Peyer's patch (tissue), 4 donors: ENCODE results near the gene AKAP13. TPM values are rescaled to one million over a fixed set of nuclear protein-coding genes. Genes with fewer than 3 reads are reported as not detected.

ENCODE experiments used
- DNase-seq, 3 donors: peaks; one replicate each; pipeline ENCODE4 v3.0.0-alpha.2; 2017 to 2019
- H3K27ac ChIP-seq, 4 donors: fragments of 200-600 bp; sonication (generic); one replicate each; pipeline ENCODE4 v1.5.1; 2016 to 2019
- H3K27me3 ChIP-seq, 2 donors: fragments of 200-600 bp; sonication (generic); one replicate each; pipeline ENCODE4 v1.5.1; 2019
- H3K36me3 ChIP-seq, 3 donors: fragments of 200-600 bp; sonication (generic); one replicate each; pipeline ENCODE4 v1.5.1; 2016 to 2019
- H3K4me1 ChIP-seq, 4 donors: fragments of 200-600 bp; sonication (generic); one replicate each; pipeline ENCODE4 v1.5.1; 2016 to 2019
- H3K4me3 ChIP-seq, 4 donors: fragments of 200-600 bp; sonication (generic); 1 replicate in 3 of 4; 2 replicates in 1 of 4; pipeline ENCODE4 v1.5.1; 2016 to 2019; ENCODE audit warnings: mild to moderate bottlenecking in 1 of 4
- H3K9me3 ChIP-seq, 4 donors: fragments of 200-600 bp; sonication (generic); one replicate each; pipeline ENCODE4 v1.5.1; 2016 to 2019; ENCODE audit warnings: mild to moderate bottlenecking in 1 of 4
- CTCF ChIP-seq, 6 experiments: fragments of 450-650 bp in 4 of 6; fragments of 200-600 bp in 2 of 6; sonication (generic) in 1 of 6; IDR thresholded peaks; one replicate each; pipeline ENCODE4 v1.5.1; 2017 to 2019; ENCODE audit warnings: antibody characterized with exemption in 6 of 6, mild to moderate bottlenecking in 3 of 6, moderate library complexity in 1 of 6
- POLR2A ChIP-seq, 2 donors: fragments of 450-650 bp; IDR thresholded peaks; one replicate each; pipeline ENCODE4 v1.5.1; 2017; ENCODE audit warnings: antibody characterized with exemption in 2 of 2, mild to moderate bottlenecking in 2 of 2, moderate library complexity in 2 of 2
- total RNA-seq, 4 donors: library from RNA; depleted of rRNA; stranded (reverse); fragments of >200 nt; gene quantifications; one replicate each; pipeline ENCODE4 v1.1.0, GENCODE V29; 2016

Gene AKAP13
- total RNA-seq, 4 donors from 2014 or later = 166 to 742 (median 242) TPM

- no peaks in the 10 kb centered on the region for H3K9me3 ChIP-seq
- no peak for DNase-seq
- TF ChIP-seq CTCF (IDR thresholded peaks at IDR 0.05) = no peak
- no peak for TF ChIP-seq POLR2A (IDR thresholded peaks at IDR 0.05)
- H3K4me3 ChIP-seq = no peak overlapping the region
- no peaks in the 10 kb centered on the region for H3K27me3 ChIP-seq
- H3K27ac ChIP-seq = no peak overlapping the region
- peaks cover 0 to 4% (median 0%) of the 10 kb centered on the region in 4 donors for H3K4me1 ChIP-seq
- H3K36me3 ChIP-seq = peaks cover 0 to 4% (median 0%) of the 10 kb centered on the region in 3 donors
Measured at GRCh38 chr15:85770096-85771041, 390.0 kb downstream of the AKAP13 start.

DNA sequence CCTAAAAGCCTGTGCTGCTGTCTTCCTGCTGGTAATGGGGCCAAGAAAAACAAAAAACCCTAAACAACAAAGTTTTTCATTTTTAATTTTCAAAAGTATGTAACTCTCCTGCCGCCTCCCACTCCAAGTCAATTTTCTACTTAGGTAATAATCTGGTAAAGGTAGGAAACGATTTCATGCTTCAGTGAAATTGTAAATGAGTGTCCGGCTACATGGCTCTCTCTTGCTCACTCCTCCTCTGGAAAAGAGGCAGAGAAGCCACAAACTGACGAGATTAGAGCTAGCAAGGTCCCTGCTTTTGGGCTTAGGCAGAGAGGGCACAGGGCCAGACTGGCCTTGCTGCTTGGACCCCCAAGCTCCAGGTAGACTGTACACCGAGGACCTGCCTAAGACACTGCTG lies 390.9 kb downstream of the AKAP13 start:
- Histone ChIP-seq H3K4me3 (no peak overlapping the region), H3K27ac (peak overlapping the region in 3 of 4 donors; percentile 5 to 43 (median 32)), H3K27me3 (no peaks in the 10 kb centered on the region), H3K36me3 (peaks cover 0 to 4% (median 0%) of the 10 kb centered on the region in 3 donors), H3K4me1 (peaks cover 0 to 4% (median 0%) of the 10 kb centered on the region in 4 donors), H3K9me3 (no peaks in the 10 kb centered on the region)
- DNase-seq = no peak
- TF ChIP-seq POLR2A (IDR thresholded peaks at IDR 0.05) (no peak), CTCF (IDR thresholded peaks at IDR 0.05) (no peak)

GRCh38 chr15:85771781-85772445 lies 391.5 kb downstream of the AKAP13 start:
- Histone ChIP-seq H3K27me3 (no peaks in the 10 kb centered on the region), H3K27ac (peak overlapping the region; percentile 5 to 43 (median 30)), H3K4me1 (peaks cover 0 to 4% (median 0%) of the 10 kb centered on the region in 4 donors), H3K4me3 (no peak overlapping the region), H3K36me3 (peaks cover 0 to 4% (median 0%) of the 10 kb centered on the region in 3 donors), H3K9me3 (no peaks in the 10 kb centered on the region)
- peak in 1 of 3 donors; percentile 69 for DNase-seq
- TF ChIP-seq CTCF (IDR thresholded peaks at IDR 0.05) (no peak), POLR2A (IDR thresholded peaks at IDR 0.05) (no peak)

GRCh38 chr15:85772668-85773067 lies 392.3 kb downstream of the AKAP13 start:
- Histone ChIP-seq H3K9me3 (no peaks in the 10 kb centered on the region), H3K27me3 (no peaks in the 10 kb centered on the region), H3K4me1 (peaks cover 0 to 4% (median 0%) of the 10 kb centered on the region in 4 donors), H3K36me3 (peaks cover 0 to 4% (median 0%) of the 10 kb centered on the region in 3 donors), H3K27ac (peak overlapping the region in 2 of 4 donors; percentile 29 to 35), H3K4me3 (no peak overlapping the region)
- TF ChIP-seq POLR2A (IDR thresholded peaks at IDR 0.05) (no peak), CTCF (IDR thresholded peaks at IDR 0.05) (no peak)
- no peak for DNase-seq

DNA sequence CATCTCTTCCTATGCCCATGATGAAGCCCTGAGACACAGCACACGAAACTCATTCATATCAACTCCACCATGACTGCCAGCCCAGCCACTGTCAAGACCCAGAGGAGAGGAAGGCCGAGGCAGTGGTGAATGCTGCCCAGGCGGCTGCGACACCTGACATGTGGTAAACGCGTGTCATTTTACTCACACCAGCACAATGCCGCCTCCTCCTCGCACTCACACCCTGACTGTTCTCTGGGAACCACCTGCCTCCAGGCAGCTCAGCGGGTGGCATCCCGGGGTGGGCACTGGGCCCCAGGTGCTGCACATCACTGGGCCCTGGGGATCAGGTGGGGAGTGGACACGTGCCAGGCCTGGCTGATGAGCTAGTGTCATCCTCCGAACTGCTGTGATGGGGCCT lies 392.8 kb downstream of the AKAP13 start:
- DNase-seq = no peak
- Histone ChIP-seq H3K4me1 (peaks cover 0 to 4% (median 0%) of the 10 kb centered on the region in 4 donors), H3K36me3 (no peaks in the 10 kb centered on the region), H3K27ac (peak overlapping the region in 1 of 4 donors; percentile 35), H3K27me3 (no peaks in the 10 kb centered on the region), H3K4me3 (no peak overlapping the region), H3K9me3 (no peaks in the 10 kb centered on the region)
- TF ChIP-seq CTCF (IDR thresholded peaks at IDR 0.05) = no peak
- no peak for TF ChIP-seq POLR2A (IDR thresholded peaks at IDR 0.05)
